ENCODE measurements around the gene ZNF835. TPM values are rescaled to one million over a fixed set of nuclear protein-coding genes. Genes with fewer than 3 reads are reported as not detected.

ZNF835 gene
- total RNA-seq, 4 donors from 2014 or later = 1.7 to 9.4 (median 3.0) TPM

DNA sequence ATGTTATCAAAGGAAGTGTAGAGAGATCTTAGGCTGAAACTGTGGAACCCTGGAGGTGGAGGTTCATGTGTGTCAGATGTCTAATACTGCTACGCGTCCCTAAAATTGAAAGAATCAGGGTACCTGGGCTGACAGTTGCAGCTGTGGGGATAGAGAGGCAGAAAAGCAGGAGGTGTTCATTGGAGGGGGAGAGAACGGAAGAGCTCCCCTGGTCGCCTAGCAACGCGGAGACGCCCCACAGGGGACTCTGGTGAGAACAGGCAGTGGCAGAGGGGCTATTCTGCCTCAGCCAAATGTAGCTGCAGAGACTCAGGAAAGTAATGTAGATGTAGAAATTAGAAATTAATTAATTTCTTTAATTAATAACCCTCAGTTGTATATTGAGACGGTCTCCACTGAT is 10.1 kb upstream of the ZNF835 start:
- TF ChIP-seq, protein P1, sequence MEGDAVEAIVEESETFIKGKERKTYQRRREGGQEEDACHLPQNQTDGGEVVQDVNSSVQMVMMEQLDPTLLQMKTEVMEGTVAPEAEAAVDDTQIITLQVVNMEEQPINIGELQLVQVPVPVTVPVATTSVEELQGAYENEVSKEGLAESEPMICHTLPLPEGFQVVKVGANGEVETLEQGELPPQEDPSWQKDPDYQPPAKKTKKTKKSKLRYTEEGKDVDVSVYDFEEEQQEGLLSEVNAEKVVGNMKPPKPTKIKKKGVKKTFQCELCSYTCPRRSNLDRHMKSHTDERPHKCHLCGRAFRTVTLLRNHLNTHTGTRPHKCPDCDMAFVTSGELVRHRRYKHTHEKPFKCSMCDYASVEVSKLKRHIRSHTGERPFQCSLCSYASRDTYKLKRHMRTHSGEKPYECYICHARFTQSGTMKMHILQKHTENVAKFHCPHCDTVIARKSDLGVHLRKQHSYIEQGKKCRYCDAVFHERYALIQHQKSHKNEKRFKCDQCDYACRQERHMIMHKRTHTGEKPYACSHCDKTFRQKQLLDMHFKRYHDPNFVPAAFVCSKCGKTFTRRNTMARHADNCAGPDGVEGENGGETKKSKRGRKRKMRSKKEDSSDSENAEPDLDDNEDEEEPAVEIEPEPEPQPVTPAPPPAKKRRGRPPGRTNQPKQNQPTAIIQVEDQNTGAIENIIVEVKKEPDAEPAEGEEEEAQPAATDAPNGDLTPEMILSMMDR (IDR thresholded peaks at IDR 0.05; ENCODE audit: low read depth) = no peak

DNA sequence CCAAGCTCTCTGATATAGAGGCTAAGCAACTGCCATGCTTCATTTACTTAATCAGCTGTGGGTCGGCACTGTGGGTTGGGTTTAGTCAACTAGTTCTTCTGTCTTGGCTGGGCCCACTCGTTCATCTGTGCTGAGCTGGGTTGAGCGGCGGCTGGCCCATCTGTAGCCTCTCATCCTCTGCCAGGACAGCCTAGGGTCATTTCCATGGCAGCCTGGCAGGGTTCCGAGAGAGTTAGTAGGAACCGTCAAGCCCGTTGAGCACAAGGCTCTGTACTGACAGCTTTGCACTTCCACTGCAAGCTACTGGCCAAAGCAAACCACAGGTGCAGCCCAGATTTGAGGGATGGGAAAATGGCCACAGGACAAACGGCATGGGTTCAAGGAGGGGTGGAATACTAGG is 6.6 kb upstream of the ZNF835 start:
- TF ChIP-seq, protein P1 (IDR thresholded peaks at IDR 0.05; ENCODE audit: low read depth) = no peak

DNA sequence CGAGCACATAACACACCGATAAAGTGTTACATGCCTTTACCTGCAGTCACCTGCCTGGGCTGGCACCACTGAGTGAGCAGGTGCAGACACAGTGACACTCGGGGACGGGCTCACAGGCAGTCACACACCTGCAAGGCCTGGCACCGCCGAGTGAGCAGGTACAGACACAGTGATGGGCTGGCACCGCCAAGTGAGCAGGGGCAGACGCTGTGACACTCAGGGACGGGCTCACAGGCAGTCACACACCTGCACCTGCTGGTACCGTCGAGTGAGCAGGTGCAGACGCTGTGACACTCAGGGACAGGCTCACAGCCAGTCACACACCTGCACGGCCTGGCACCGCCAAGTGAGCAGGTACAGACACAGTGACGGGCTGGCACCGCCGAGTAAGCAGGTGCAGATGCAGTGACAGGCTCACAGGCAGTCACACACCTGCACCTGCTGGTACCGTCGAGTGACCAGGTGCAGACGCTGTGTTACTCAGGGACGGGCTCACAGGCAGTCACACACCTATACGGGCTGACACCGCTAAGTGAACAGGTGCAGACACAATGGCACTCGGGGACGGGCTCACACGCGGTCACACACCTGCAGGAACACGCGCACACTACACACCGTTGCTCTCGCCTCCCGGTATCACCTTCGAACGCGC is 470 bp downstream of the ZNF835 start:
- TF ChIP-seq, protein P1 (IDR thresholded peaks at IDR 0.05; ENCODE audit: low read depth) = no peak

DNA sequence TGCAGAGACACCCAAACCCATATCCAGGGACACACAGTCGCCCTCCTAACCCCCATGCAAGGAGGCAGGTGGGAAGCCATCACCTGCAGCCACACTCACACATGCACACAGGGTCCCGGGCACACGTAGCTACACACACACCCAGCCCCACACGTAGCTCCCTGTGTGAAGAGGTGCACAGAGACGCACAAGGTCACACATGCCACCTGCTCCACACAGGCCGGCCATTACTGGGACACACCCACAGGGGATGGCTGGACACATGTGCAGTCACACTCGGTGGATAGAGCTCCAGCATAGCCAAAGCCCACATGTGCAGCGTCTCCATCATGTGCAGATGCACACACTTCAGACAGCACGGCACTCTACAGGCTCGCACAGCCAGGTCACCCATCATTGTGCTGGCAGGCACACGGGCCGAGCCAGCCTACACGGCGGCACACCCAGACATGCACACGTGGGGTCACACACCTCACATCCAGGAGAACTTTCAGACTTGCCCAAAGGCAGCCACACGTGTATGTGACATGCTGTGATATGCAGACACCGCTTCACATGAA is 1.1 kb downstream of the ZNF835 start:
- TF ChIP-seq, protein P1 (IDR thresholded peaks at IDR 0.05; ENCODE audit: low read depth) = no peak

DNA sequence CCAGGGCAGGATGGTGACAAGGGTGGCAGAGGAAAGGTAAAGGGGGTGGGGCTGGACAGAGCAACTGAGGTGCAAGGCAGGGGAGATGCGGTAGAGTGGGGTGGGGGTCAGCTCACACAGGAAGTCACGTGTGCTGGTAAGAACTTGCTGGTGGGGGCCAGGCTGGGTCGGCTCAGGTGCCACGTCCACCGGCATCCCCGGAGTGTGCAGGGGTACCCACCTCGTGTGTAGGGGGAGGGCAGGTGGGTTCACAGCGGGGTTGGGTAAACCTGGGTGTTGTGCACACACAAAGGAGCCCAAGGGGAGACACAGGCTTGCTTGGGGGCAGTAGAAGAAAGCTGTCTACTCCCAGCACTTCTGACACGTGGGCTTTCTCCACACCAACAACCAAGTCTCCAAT is 2.9 kb downstream of the ZNF835 start:
- TF ChIP-seq, protein P1 (IDR thresholded peaks at IDR 0.05; ENCODE audit: low read depth) = no peak

DNA sequence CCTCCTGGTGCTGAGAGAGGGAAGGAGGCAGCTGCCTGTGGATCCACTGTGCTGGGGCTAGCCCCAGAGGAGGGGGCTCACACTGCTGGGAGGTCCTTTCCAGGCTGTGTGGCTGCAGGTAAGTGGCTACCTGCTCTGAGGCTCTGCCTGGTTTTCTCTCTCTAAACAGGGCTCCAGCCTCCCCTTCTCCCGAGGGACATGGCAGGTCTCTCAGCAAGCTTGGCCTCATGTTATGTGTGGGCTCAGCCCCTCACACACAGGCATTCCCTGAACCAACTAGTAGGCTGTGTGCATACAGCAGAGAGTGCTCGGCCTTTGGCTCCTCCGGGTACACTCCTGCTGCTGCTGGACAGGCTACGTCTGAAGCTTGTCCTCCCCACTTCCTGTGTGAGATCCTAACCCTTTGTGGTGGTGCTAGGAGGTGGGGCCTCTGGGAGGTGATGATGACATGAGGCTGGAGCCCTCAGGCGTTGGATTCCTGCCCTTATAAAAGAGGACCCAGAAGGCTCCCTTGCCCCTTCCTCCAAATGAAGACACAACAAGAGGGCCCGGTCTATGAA is 4.2 kb downstream of the ZNF835 start:
- TF ChIP-seq, protein P1 (IDR thresholded peaks at IDR 0.05; ENCODE audit: low read depth) = no peak

DNA sequence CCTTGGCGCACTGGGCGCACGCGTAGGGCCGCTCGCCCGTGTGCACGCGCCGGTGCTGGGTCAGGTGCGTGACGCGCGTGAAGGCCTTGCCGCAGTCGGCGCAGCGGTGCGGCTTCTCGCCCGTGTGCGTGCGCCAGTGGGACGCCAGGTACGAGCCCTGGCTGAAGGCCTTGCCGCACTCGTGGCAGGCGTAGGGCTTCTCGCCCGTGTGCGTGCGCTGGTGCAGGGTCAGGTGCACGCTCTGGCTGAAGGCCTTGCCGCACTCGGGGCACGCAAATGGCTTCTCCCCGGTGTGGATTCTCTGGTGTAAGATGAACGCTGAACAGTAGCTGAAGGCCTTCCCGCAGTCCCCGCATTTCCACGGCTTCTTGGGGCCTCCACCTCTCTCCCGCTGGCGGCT is 7.0 kb downstream of the ZNF835 start:
- TF ChIP-seq, protein P1 (IDR thresholded peaks at IDR 0.05; ENCODE audit: low read depth) = no peak
